HepG2 (cell line): ENCODE results near the gene SNRNP35. TPM values are rescaled to one million over a fixed set of nuclear protein-coding genes. Genes with fewer than 3 reads are reported as not detected.

ENCODE experiments used
- ARNT ChIP-seq: fragments of 450-650 bp; IDR thresholded peaks from 2 replicates; pipeline ENCODE4 v1.6.1; 2017
- DNMT1 ChIP-seq: sonication (generic); formaldehyde crosslinking; IDR thresholded peaks from 2 replicates; pipeline ENCODE4 v1.5.1; 2020; ENCODE audit warnings: mild to moderate bottlenecking, missing genetic modification reagents
- ERF ChIP-seq: IDR thresholded peaks from 2 replicates; pipeline ENCODE4 v1.6.1; 2018; ENCODE audit warnings: missing biosample characterization, missing genetic modification reagents
- HDAC1 ChIP-seq: sonication (generic); formaldehyde crosslinking; IDR thresholded peaks from 2 replicates; pipeline ENCODE4 v1.5.1; 2020; ENCODE audit warnings: mild to moderate bottlenecking, missing genetic modification reagents
- HNRNPLL ChIP-seq: fragments of 200-400 bp; formaldehyde crosslinking; IDR thresholded peaks from 2 replicates; pipeline ENCODE4 v1.6.1; 2017; ENCODE audit warnings: mild to moderate bottlenecking, low read depth, low read length; ENCODE audit not compliant: poor library complexity, severe bottlenecking
- KDM3A ChIP-seq: IDR thresholded peaks from 2 replicates; pipeline ENCODE4 v1.6.1; 2018; ENCODE audit warnings: low read depth, missing compliant biosample characterization
- MTA3 ChIP-seq: sonication (generic); formaldehyde crosslinking; IDR thresholded peaks from 2 replicates; pipeline ENCODE4 v1.4.0; 2020; ENCODE audit warnings: missing genetic modification reagents
- MXD4 ChIP-seq: IDR thresholded peaks from 2 replicates; pipeline ENCODE4 v1.6.1; 2016; ENCODE audit warnings: mild to moderate bottlenecking, missing biosample characterization, missing genetic modification reagents
- NFE2L1 ChIP-seq: sonication (generic); formaldehyde crosslinking; IDR thresholded peaks from 2 replicates; pipeline ENCODE4 v1.4.0; 2020; ENCODE audit warnings: missing genetic modification reagents, mild to moderate bottlenecking, borderline replicate concordance
- SNAPC2 ChIP-seq: sonication (generic); formaldehyde crosslinking; IDR thresholded peaks from 2 replicates; pipeline ENCODE4 v1.8.1; 2022; ENCODE audit warnings: mild to moderate bottlenecking, missing genetic modification reagents
- SRF ChIP-seq: IDR thresholded peaks from 2 replicates; pipeline ENCODE4 v1.6.1; 2011; ENCODE audit warnings: mild to moderate bottlenecking, low read depth, low read length, moderate library complexity
- TBX2 ChIP-seq: sonication (generic); formaldehyde crosslinking; IDR thresholded peaks from 2 replicates; pipeline ENCODE4 v1.5.0; 2020; ENCODE audit warnings: missing genetic modification reagents, mild to moderate bottlenecking, borderline replicate concordance
- TOE1 ChIP-seq: sonication (generic); formaldehyde crosslinking; IDR thresholded peaks from 2 replicates; pipeline ENCODE4 v1.4.0; 2020; ENCODE audit warnings: mild to moderate bottlenecking, missing genetic modification reagents
- TOPORS ChIP-seq: sonication (generic); formaldehyde crosslinking; IDR thresholded peaks from 2 replicates; pipeline ENCODE4 v1.8.0; 2023; ENCODE audit warnings: mild to moderate bottlenecking, missing genetic modification reagents
- ZNF230 ChIP-seq: sonication (generic); formaldehyde crosslinking; IDR thresholded peaks from 2 replicates; pipeline ENCODE4 v1.4.0; 2020; ENCODE audit warnings: mild to moderate bottlenecking, missing genetic modification reagents
- ZNF331 ChIP-seq: sonication (generic); formaldehyde crosslinking; IDR thresholded peaks from 2 replicates; pipeline ENCODE4 v1.4.0; 2020; ENCODE audit warnings: missing genetic modification reagents
- ZNF335 ChIP-seq: sonication (generic); formaldehyde crosslinking; IDR thresholded peaks from 2 replicates; pipeline ENCODE4 v1.4.0; 2020; ENCODE audit warnings: missing genetic modification reagents
- ZNF614 ChIP-seq: IDR thresholded peaks from 2 replicates; pipeline ENCODE4 v1.6.1; 2018; ENCODE audit warnings: missing biosample characterization, missing genetic modification reagents, inconsistent platforms, borderline replicate concordance
- polyA plus RNA-seq, 8 experiments: library from polyadenylated mRNA; depleted of rRNA in 3 of 8; stranded (reverse) in 7 of 8; unstranded in 1 of 8; fragments of >200 nt; fragmentation: Illumina TruSeq in 4 of 8; extraction: Trizol in 4 of 8; gene quantifications; 2 replicates each; pipeline versions ENCODE4 v1.2.1 to v1.2.3, GENCODE V29; 2011 to 2016; ENCODE audit warnings: low read depth in 4 of 8, missing spikeins in 1 of 8, mixed read lengths in 1 of 8; ENCODE audit not compliant: insufficient read depth in 1 of 8
- total RNA-seq, 5 experiments: library from RNA; depleted of rRNA; stranded (reverse); fragments of >200 nt; fragmentation: Illumina TruSeq; extraction: Trizol; gene quantifications; 2 replicates each; pipeline ENCODE4 v1.2.3, GENCODE V29; 2016; ENCODE audit warnings: low read depth in 1 of 5
- TF ChIP-seq, protein P1 (sequence below): IDR thresholded peaks from 2 replicates; pipeline ENCODE4 v1.6.1; 2016; ENCODE audit warnings: missing compliant biosample characterization, missing genetic modification reagents, borderline replicate concordance
- TF ChIP-seq, protein P2 (sequence below): IDR thresholded peaks from 2 replicates; pipeline ENCODE4 v1.4.0; 2020; ENCODE audit warnings: mild to moderate bottlenecking, missing genetic modification reagents
- TF ChIP-seq, protein P3 (sequence below): IDR thresholded peaks from 2 replicates; pipeline ENCODE4 v1.6.1; 2012; ENCODE audit warnings: inconsistent platforms
- TF ChIP-seq, protein P4 (sequence below): sonication (generic); formaldehyde crosslinking; IDR thresholded peaks from 2 replicates; pipeline ENCODE4 v1.5.1; 2020; ENCODE audit warnings: missing genetic modification reagents, mild to moderate bottlenecking, borderline replicate concordance
- TF ChIP-seq, protein P5 (sequence below): sonication (generic); formaldehyde crosslinking; IDR thresholded peaks from 2 replicates; pipeline ENCODE4 v1.4.0; 2020; ENCODE audit warnings: missing genetic modification reagents

SNRNP35 gene
- total and polyA plus RNA-seq, 2 of the 13 experiments (the other 11 are each of a cell fraction or from before 2014, with no cell fraction given): 11.3 to 22.6 TPM

DNA sequence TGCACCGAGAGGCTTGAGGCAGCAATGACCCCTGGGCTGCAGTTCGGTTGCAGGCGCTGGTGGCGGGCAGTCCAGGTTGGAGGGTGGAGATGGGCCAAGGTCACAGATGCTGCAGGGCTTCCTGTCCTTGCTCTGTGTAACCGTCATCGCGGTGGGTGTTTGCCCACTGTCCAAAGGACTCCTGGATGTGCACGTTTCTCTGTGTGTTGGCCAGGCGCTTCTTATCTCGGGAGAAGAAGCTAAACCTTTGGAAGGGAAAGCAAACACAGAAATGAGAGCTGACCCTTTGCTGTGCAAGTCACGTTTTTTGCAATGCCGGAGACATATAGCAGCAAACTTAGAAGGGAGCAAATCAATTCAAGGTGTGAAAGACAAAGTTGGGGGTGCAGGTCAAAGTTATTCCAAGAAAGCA, 14.5 kb downstream of the SNRNP35 start (continued):
- TF ChIP-seq, protein P1, sequence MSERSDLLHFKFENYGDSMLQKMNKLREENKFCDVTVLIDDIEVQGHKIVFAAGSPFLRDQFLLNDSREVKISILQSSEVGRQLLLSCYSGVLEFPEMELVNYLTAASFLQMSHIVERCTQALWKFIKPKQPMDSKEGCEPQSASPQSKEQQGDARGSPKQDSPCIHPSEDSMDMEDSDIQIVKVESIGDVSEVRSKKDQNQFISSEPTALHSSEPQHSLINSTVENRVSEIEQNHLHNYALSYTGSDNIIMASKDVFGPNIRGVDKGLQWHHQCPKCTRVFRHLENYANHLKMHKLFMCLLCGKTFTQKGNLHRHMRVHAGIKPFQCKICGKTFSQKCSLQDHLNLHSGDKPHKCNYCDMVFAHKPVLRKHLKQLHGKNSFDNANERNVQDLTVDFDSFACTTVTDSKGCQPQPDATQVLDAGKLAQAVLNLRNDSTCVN (CRISPR knock-in tag): peak; percentile 54; the same call in 1 of the 2 replicates
- TF ChIP-seq ERF (CRISPR knock-in tag): peak; percentile 81
- no peak for TF ChIP-seq MTA3
- peak; percentile 93 for TF ChIP-seq ZNF614 (CRISPR knock-in tag)
- peak; percentile 86 for TF ChIP-seq ZNF331 (CRISPR knock-in tag)
- TF ChIP-seq, protein P2, sequence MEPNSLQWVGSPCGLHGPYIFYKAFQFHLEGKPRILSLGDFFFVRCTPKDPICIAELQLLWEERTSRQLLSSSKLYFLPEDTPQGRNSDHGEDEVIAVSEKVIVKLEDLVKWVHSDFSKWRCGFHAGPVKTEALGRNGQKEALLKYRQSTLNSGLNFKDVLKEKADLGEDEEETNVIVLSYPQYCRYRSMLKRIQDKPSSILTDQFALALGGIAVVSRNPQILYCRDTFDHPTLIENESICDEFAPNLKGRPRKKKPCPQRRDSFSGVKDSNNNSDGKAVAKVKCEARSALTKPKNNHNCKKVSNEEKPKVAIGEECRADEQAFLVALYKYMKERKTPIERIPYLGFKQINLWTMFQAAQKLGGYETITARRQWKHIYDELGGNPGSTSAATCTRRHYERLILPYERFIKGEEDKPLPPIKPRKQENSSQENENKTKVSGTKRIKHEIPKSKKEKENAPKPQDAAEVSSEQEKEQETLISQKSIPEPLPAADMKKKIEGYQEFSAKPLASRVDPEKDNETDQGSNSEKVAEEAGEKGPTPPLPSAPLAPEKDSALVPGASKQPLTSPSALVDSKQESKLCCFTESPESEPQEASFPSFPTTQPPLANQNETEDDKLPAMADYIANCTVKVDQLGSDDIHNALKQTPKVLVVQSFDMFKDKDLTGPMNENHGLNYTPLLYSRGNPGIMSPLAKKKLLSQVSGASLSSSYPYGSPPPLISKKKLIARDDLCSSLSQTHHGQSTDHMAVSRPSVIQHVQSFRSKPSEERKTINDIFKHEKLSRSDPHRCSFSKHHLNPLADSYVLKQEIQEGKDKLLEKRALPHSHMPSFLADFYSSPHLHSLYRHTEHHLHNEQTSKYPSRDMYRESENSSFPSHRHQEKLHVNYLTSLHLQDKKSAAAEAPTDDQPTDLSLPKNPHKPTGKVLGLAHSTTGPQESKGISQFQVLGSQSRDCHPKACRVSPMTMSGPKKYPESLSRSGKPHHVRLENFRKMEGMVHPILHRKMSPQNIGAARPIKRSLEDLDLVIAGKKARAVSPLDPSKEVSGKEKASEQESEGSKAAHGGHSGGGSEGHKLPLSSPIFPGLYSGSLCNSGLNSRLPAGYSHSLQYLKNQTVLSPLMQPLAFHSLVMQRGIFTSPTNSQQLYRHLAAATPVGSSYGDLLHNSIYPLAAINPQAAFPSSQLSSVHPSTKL (CRISPR knock-in tag): peak; percentile 93
- TF ChIP-seq HDAC1: peak; percentile 95
- TF ChIP-seq KDM3A (CRISPR knock-in tag): peak; percentile 88
- peak; percentile 72; the same call in 1 of the 2 replicates for TF ChIP-seq ZNF335 (CRISPR knock-in tag)
- TF ChIP-seq, protein P3, sequence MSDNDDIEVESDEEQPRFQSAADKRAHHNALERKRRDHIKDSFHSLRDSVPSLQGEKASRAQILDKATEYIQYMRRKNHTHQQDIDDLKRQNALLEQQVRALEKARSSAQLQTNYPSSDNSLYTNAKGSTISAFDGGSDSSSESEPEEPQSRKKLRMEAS: peak; percentile 84
- TF ChIP-seq TOE1: peak; percentile 92
- TF ChIP-seq, protein P4, sequence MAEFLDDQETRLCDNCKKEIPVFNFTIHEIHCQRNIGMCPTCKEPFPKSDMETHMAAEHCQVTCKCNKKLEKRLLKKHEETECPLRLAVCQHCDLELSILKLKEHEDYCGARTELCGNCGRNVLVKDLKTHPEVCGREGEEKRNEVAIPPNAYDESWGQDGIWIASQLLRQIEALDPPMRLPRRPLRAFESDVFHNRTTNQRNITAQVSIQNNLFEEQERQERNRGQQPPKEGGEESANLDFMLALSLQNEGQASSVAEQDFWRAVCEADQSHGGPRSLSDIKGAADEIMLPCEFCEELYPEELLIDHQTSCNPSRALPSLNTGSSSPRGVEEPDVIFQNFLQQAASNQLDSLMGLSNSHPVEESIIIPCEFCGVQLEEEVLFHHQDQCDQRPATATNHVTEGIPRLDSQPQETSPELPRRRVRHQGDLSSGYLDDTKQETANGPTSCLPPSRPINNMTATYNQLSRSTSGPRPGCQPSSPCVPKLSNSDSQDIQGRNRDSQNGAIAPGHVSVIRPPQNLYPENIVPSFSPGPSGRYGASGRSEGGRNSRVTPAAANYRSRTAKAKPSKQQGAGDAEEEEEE (CRISPR knock-in tag): 0 out of 2 replicates have a peak, but pooled peaks have one; percentile 72
- TF ChIP-seq SRF: no peak
- TF ChIP-seq ARNT: no peak
- 0 out of 2 replicates have a peak, but pooled peaks have one; percentile 59 for TF ChIP-seq TOPORS (CRISPR knock-in tag)
- TF ChIP-seq DNMT1 (CRISPR knock-in tag): peak; percentile 70; the same call in 1 of the 2 replicates
- peak; percentile 19 for TF ChIP-seq HNRNPLL
- TF ChIP-seq NFE2L1 (CRISPR knock-in tag): no peak
- TF ChIP-seq, protein P5, sequence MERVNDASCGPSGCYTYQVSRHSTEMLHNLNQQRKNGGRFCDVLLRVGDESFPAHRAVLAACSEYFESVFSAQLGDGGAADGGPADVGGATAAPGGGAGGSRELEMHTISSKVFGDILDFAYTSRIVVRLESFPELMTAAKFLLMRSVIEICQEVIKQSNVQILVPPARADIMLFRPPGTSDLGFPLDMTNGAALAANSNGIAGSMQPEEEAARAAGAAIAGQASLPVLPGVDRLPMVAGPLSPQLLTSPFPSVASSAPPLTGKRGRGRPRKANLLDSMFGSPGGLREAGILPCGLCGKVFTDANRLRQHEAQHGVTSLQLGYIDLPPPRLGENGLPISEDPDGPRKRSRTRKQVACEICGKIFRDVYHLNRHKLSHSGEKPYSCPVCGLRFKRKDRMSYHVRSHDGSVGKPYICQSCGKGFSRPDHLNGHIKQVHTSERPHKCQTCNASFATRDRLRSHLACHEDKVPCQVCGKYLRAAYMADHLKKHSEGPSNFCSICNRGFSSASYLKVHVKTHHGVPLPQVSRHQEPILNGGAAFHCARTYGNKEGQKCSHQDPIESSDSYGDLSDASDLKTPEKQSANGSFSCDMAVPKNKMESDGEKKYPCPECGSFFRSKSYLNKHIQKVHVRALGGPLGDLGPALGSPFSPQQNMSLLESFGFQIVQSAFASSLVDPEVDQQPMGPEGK (CRISPR knock-in tag): peak; percentile 70
- peak; percentile 95 for TF ChIP-seq TBX2
- no peak for TF ChIP-seq MXD4 (CRISPR knock-in tag)
- TF ChIP-seq ZNF230: peak; percentile 48; the same call in 1 of the 2 replicates
- peak; percentile 74; the same call in 1 of the 2 replicates for TF ChIP-seq SNAPC2 (CRISPR knock-in tag)
